Measurements from ENCODE around the gene CGNL1. TPM values are rescaled to one million over a fixed set of nuclear protein-coding genes. Genes with fewer than 3 reads are reported as not detected.
A peak's percentile ranks its signal among the peaks of the same experiment; 100 is the strongest.

The CGNL1 gene
- polyA plus RNA-seq, 1 experiment = 0.06 TPM

DNA sequence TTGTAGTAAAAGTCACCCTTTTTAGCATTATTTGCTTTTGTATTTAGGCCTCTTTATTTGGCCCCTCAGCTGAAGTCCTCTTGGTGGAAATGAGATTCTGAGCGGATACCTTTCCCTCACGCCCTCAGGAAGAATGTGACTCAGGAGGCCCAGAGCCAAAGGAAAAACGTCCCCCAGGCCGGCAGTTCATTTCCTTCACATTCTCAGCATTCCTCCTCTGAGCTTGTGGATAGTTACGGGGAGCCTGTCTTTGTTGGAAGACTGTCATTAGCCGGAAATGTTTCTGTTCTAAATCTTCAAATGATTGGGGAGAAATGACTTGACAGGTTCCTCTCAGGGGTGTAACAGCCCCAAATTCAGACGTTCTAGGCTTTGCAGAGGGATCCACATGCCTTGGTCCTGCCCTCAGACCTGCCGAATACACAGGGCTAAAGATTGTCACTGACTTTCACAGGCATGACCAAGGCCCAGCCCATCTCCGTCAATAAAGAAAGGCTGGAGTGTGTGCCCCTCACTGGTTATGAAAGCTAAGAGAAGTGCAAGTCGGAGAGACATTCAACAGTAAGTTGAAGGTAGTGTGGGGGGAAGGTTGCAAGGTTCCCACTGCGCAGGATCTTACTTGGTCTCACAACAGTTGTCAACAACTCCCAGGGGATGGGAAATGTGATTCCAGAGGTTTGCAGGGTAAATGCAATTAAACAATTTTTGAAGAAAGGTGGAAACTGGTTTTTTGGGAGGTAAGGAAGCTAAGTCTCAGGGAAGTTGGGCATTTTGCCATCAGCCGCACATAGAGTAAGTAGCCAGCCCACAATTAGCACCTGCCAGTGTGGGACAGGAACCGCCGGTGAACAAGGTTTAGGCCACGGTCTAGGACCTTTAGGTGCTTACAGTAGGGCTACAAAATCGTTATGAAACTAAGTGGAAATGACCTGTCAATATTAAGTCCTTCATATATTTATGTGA, 175.7 kb downstream of the CGNL1 start:
- H3K36me3 ChIP-seq (ENCODE audit: control insufficient read depth, insufficient read depth, low read length) = no peaks in the 10 kb centered on the region
- ChIA-PET POLR2A (interaction anchor here (0.6 kb wide), 1 partner anchor 377 kb away, joined by 5 read pairs; no protein-coding TSS in a partner anchor), CTCF (interaction anchor here (0.6 to 4.1 kb wide), 7 partner anchors 8 to 309 kb away, joined by 3 to 33 read pairs (median 4); no protein-coding TSS in a partner anchor)
- TF ChIP-seq, protein P1, sequence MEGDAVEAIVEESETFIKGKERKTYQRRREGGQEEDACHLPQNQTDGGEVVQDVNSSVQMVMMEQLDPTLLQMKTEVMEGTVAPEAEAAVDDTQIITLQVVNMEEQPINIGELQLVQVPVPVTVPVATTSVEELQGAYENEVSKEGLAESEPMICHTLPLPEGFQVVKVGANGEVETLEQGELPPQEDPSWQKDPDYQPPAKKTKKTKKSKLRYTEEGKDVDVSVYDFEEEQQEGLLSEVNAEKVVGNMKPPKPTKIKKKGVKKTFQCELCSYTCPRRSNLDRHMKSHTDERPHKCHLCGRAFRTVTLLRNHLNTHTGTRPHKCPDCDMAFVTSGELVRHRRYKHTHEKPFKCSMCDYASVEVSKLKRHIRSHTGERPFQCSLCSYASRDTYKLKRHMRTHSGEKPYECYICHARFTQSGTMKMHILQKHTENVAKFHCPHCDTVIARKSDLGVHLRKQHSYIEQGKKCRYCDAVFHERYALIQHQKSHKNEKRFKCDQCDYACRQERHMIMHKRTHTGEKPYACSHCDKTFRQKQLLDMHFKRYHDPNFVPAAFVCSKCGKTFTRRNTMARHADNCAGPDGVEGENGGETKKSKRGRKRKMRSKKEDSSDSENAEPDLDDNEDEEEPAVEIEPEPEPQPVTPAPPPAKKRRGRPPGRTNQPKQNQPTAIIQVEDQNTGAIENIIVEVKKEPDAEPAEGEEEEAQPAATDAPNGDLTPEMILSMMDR (IDR thresholded peaks at IDR 0.05; ENCODE audit: insufficient read depth, low read depth, low read length) = no peak
- H3K4me3 ChIP-seq (ENCODE audit: low read depth, low read length) = no peak overlapping the region
- peak; percentile 52 for DNase-seq (ENCODE audit: low read depth)
- no peaks in the 10 kb centered on the region for H3K27me3 ChIP-seq (ENCODE audit: control insufficient read depth, insufficient read depth, low read length)

- no peaks in the 10 kb centered on the region for H3K36me3 ChIP-seq (ENCODE audit: control insufficient read depth, insufficient read depth, low read length)
- H3K27me3 ChIP-seq (ENCODE audit: control insufficient read depth, insufficient read depth, low read length) = no peaks in the 10 kb centered on the region
- no peak overlapping the region for H3K4me3 ChIP-seq (ENCODE audit: low read depth, low read length)
- ChIA-PET POLR2A (no interaction called here), CTCF (interaction anchor here (1.0 to 4.1 kb wide), 4 partner anchors 8 to 14 kb away, joined by 3 to 33 read pairs (median 16); no protein-coding TSS in a partner anchor)
- no peak for DNase-seq (ENCODE audit: low read depth)
- TF ChIP-seq, protein P1 (IDR thresholded peaks at IDR 0.05; ENCODE audit: insufficient read depth, low read depth, low read length) = no peak
Observed at GRCh38 chr15:57552678-57553334, 176.5 kb downstream of the CGNL1 start.

DNA sequence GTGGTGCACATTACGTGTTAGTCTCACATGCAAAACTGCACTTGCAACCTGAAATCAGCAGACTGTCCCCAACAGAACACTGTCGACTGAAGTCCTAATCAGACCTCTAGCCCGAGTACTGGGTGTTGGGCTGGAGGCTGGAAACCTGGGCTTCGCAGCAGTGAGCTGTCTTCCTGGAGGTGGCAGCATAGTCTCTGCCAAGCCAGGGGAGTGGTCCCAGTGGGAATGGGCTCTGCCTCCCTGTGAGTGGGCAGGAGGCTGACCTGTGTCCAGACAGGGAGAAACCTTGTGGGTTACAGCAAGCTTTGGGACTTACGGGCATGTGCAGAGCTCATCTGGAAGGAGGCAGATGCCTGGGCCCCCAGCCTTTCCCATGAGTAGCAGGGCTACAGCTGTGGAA, 177.2 kb downstream of the CGNL1 start:
- no peaks in the 10 kb centered on the region for H3K36me3 ChIP-seq (ENCODE audit: control insufficient read depth, insufficient read depth, low read length)
- no peaks in the 10 kb centered on the region for H3K27me3 ChIP-seq (ENCODE audit: control insufficient read depth, insufficient read depth, low read length)
- TF ChIP-seq, protein P1 (IDR thresholded peaks at IDR 0.05; ENCODE audit: insufficient read depth, low read depth, low read length) = no peak
- ChIA-PET CTCF (interaction anchor here (1.1 to 4.1 kb wide), 3 partner anchors 11 to 16 kb away, joined by 3 to 33 read pairs (median 4); no protein-coding TSS in a partner anchor), POLR2A (no interaction called here)
- no peak overlapping the region for H3K4me3 ChIP-seq (ENCODE audit: low read depth, low read length)
- DNase-seq (ENCODE audit: low read depth) = no peak

GRCh38 chr15:57554063-57554811, 177.9 kb downstream of the CGNL1 start:
- TF ChIP-seq, protein P1 (IDR thresholded peaks at IDR 0.05; ENCODE audit: insufficient read depth, low read depth, low read length) = no peak
- Histone ChIP-seq H3K4me3 (ENCODE audit: low read depth, low read length) (no peak overlapping the region), H3K36me3 (ENCODE audit: control insufficient read depth, insufficient read depth, low read length) (no peaks in the 10 kb centered on the region), H3K27me3 (ENCODE audit: control insufficient read depth, insufficient read depth, low read length) (no peaks in the 10 kb centered on the region)
- POLR2A ChIA-PET = no interaction called here
- CTCF ChIA-PET = interaction anchor here (0.6 to 2.3 kb wide), 5 partner anchors 8 to 517 kb away, joined by 3 to 6 read pairs (median 4); no protein-coding TSS in a partner anchor
- no peak for DNase-seq (ENCODE audit: low read depth)

All from BJ (cell line).